ENCODE results near the gene MAT2A. TPM values are rescaled to one million over a fixed set of nuclear protein-coding genes. Genes with fewer than 3 reads are reported as not detected.

The MAT2A gene
- polyA plus RNA-seq, 1 donor (not counting 4 experiments of a cell fraction or from before 2014, with no cell fraction given), result 353 TPM

- H3K9me3 ChIP-seq (ENCODE audit: control insufficient read depth, low read depth, low read length), result no peaks in the 10 kb centered on the region
- no peak for DNase-seq (ENCODE audit: low read depth, low spot score)
- H3K9ac ChIP-seq (ENCODE audit: control insufficient read depth, extremely low read depth, insufficient read depth, low read length), result no peak overlapping the region
- FAIRE-seq, result no peak
- no peak overlapping the region for H2AFZ ChIP-seq (ENCODE audit: control insufficient read depth, low read length)
- TF ChIP-seq EZH2 (IDR thresholded peaks at IDR 0.05; ENCODE audit: low read length), result no peak
- no peak for TF ChIP-seq CTCF (optimal IDR thresholded peaks at IDR 0.05 in 1 of 3, IDR thresholded peaks at IDR 0.05 in 1 of 3, conservative IDR thresholded peaks at IDR 0.05 in 1 of 3; ENCODE audit: extremely low read depth in 1 of 3, insufficient read depth in 2 of 3, low read length in 3 of 3)
- H3K36me3 ChIP-seq (ENCODE audit: control insufficient read depth in 2 of 2, extremely low read depth in 1 of 2, insufficient read depth in 2 of 2, low read length in 2 of 2), result peaks cover 26 to 38% of the 10 kb centered on the region in 2 experiments
- H4K20me1 ChIP-seq (ENCODE audit: control insufficient read depth, extremely low read depth, insufficient read depth, low read length), result peaks cover 14% of the 10 kb centered on the region
- H3K27ac ChIP-seq (ENCODE audit: control insufficient read depth, insufficient read depth, low read length), result no peak overlapping the region
- peaks cover 26% of the 10 kb centered on the region for H3K4me1 ChIP-seq (ENCODE audit: control insufficient read depth, extremely low read depth, insufficient read depth, low read length)
- no peaks in the 10 kb centered on the region for H3K9me1 ChIP-seq (ENCODE audit: control insufficient read depth, extremely low read depth, insufficient read depth, low read length)
- no peak overlapping the region for H3K4me2 ChIP-seq (ENCODE audit: control insufficient read depth, extremely low read depth, insufficient read depth, low read depth, low read length)
- no peaks in the 10 kb centered on the region for H3K27me3 ChIP-seq (ENCODE audit: control insufficient read depth, extremely low read depth, insufficient read depth, low read length)
- dilution Hi-C loops (cut with MboI; ENCODE audit: extremely low pct_ligation_motif_present, low sequenced_read_pairs), result no loop called here
- H3K79me2 ChIP-seq (ENCODE audit: control insufficient read depth, insufficient read depth, low read length), result peaks cover 2% of the 10 kb centered on the region
- no peak overlapping the region for H3K4me3 ChIP-seq (ENCODE audit: control insufficient read depth in 2 of 3, extremely low read depth in 1 of 3, insufficient read depth in 2 of 3, low read depth in 1 of 3, low read length in 3 of 3)
Measured at GRCh38 chr2:85547859-85548607, 9.1 kb downstream of the MAT2A start.

GRCh38 chr2:85548608-85548900, 9.6 kb downstream of the MAT2A start:
- Histone ChIP-seq H3K9ac (ENCODE audit: control insufficient read depth, extremely low read depth, insufficient read depth, low read length) (no peak overlapping the region), H3K27ac (ENCODE audit: control insufficient read depth, insufficient read depth, low read length) (no peak overlapping the region), H3K9me3 (ENCODE audit: control insufficient read depth, low read depth, low read length) (no peaks in the 10 kb centered on the region), H3K36me3 (ENCODE audit: control insufficient read depth in 2 of 2, extremely low read depth in 1 of 2, insufficient read depth in 2 of 2, low read length in 2 of 2) (peaks cover 26 to 35% of the 10 kb centered on the region in 2 experiments), H4K20me1 (ENCODE audit: control insufficient read depth, extremely low read depth, insufficient read depth, low read length) (peaks cover 14% of the 10 kb centered on the region), H3K27me3 (ENCODE audit: control insufficient read depth, extremely low read depth, insufficient read depth, low read length) (no peaks in the 10 kb centered on the region), H3K79me2 (ENCODE audit: control insufficient read depth, insufficient read depth, low read length) (no peaks in the 10 kb centered on the region), H3K9me1 (ENCODE audit: control insufficient read depth, extremely low read depth, insufficient read depth, low read length) (no peaks in the 10 kb centered on the region), H2AFZ (ENCODE audit: control insufficient read depth, low read length) (no peak overlapping the region), H3K4me2 (ENCODE audit: control insufficient read depth, extremely low read depth, insufficient read depth, low read depth, low read length) (no peak overlapping the region), H3K4me3 (ENCODE audit: control insufficient read depth in 2 of 3, extremely low read depth in 1 of 3, insufficient read depth in 2 of 3, low read depth in 1 of 3, low read length in 3 of 3) (no peak overlapping the region), H3K4me1 (ENCODE audit: control insufficient read depth, extremely low read depth, insufficient read depth, low read length) (peaks cover 22% of the 10 kb centered on the region)
- TF ChIP-seq EZH2 (IDR thresholded peaks at IDR 0.05; ENCODE audit: low read length) (no peak), CTCF (optimal IDR thresholded peaks at IDR 0.05 in 1 of 3, IDR thresholded peaks at IDR 0.05 in 1 of 3, conservative IDR thresholded peaks at IDR 0.05 in 1 of 3; ENCODE audit: extremely low read depth in 1 of 3, insufficient read depth in 2 of 3, low read length in 3 of 3) (no peak)
- DNase-seq (ENCODE audit: low read depth, low spot score), result no peak
- FAIRE-seq, result no peak
- dilution Hi-C loops (cut with MboI; ENCODE audit: extremely low pct_ligation_motif_present, low sequenced_read_pairs), result no loop called here
